ENCODE measurements around the gene PHF23. TPM values are rescaled to one million over a fixed set of nuclear protein-coding genes. Genes with fewer than 3 reads are reported as not detected.
A peak's percentile ranks its signal among the peaks of the same experiment; 100 is the strongest.

Gene PHF23
- total RNA-seq, 4 donors from 2014 or later, result 9.7 to 68.1 (median 29.7) TPM

DNA sequence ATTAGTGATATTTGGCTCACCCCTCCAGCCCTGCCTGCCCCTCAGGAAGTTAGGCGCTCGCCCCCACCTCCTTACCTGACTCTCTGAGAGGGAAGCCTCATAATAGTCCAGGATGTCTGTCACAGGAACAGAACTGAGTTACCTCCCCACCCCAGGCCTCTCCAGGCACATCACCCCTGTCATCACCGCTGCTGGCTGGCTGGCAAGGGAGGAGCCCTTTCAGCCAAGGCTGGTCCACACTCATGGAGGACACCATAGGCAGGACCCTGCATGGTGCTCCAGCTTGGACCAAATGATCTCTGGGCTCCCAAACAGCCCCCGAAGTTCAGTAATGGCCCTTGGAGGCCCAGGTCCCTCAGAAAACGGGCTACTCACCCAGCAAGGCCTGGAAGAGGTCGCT lies 21.1 kb downstream of the PHF23 start:
- Histone ChIP-seq H3K9me3 (no peaks in the 10 kb centered on the region), H3K4me3 (peak overlapping the region in 1 of 2 donors; percentile 59), H3K27me3 (no peaks in the 10 kb centered on the region), H3K4me1 (peaks cover 0 to 24% of the 10 kb centered on the region in 2 donors), H3K36me3 (no peaks in the 10 kb centered on the region), H3K27ac (peak overlapping the region; percentile 92 to 97)
- TF ChIP-seq, protein P1, sequence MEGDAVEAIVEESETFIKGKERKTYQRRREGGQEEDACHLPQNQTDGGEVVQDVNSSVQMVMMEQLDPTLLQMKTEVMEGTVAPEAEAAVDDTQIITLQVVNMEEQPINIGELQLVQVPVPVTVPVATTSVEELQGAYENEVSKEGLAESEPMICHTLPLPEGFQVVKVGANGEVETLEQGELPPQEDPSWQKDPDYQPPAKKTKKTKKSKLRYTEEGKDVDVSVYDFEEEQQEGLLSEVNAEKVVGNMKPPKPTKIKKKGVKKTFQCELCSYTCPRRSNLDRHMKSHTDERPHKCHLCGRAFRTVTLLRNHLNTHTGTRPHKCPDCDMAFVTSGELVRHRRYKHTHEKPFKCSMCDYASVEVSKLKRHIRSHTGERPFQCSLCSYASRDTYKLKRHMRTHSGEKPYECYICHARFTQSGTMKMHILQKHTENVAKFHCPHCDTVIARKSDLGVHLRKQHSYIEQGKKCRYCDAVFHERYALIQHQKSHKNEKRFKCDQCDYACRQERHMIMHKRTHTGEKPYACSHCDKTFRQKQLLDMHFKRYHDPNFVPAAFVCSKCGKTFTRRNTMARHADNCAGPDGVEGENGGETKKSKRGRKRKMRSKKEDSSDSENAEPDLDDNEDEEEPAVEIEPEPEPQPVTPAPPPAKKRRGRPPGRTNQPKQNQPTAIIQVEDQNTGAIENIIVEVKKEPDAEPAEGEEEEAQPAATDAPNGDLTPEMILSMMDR (IDR thresholded peaks at IDR 0.05), result no peak
- TF ChIP-seq POLR2A (IDR thresholded peaks at IDR 0.05), result no peak
- no peak for DNase-seq
- intact Hi-C loops (cut with DNase I; ENCODE audit: low total_unique reads), result no loop called here

DNA sequence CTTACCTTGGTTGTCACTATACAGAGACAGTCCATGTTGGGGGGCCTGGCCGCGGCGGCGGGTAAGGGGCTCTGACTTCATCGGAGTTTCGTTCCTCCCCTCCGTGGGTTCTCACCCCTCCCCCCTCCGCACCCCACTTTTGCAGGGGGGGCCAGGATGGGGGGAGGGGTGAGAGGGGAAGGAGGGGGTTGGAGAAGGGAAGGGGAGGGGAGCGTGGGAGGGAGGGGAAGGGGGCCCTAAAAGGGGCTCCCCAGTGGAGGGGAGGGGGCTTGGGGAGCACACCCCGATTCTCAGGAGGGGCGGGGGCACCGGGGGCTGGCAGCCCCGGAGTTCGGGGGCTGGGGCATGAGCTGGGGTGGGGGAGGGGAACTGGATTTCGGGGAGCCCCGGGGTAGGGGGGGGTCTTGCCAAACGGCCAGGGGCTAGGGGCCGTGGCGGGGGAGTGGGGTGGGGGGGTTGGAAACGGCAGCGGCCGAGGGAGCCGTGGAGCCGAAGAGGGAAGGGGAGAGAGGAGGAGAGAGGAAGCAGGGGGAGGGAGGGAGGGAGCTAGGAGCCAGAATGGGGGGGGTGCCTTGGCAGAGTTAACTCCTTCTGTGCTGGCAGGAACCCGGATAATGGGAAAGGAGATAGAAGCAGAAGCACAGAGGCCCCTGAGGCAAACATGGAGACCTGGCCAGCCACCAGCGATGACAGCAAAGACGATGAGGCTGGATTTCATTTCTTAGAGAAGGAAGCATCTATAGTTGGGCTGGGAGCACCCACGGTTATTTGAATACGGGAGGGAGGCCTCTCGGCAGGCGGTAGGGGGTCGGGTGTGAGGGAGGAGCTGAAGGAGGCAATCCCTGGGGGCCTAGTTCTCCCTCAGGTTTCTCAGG lies 21.9 kb downstream of the PHF23 start:
- Histone ChIP-seq H3K36me3 (no peaks in the 10 kb centered on the region), H3K4me3 (peak overlapping the region; percentile 47 to 59), H3K9me3 (no peaks in the 10 kb centered on the region), H3K4me1 (peaks cover 0 to 24% of the 10 kb centered on the region in 2 donors), H3K27ac (peak overlapping the region; percentile 92 to 97), H3K27me3 (no peaks in the 10 kb centered on the region)
- TF ChIP-seq, protein P1 (IDR thresholded peaks at IDR 0.05), result no peak
- TF ChIP-seq POLR2A (IDR thresholded peaks at IDR 0.05), result no peak
- intact Hi-C loops (cut with DNase I; ENCODE audit: low total_unique reads), result no loop called here
- DNase-seq, result peak; percentile 68 to 84

DNA sequence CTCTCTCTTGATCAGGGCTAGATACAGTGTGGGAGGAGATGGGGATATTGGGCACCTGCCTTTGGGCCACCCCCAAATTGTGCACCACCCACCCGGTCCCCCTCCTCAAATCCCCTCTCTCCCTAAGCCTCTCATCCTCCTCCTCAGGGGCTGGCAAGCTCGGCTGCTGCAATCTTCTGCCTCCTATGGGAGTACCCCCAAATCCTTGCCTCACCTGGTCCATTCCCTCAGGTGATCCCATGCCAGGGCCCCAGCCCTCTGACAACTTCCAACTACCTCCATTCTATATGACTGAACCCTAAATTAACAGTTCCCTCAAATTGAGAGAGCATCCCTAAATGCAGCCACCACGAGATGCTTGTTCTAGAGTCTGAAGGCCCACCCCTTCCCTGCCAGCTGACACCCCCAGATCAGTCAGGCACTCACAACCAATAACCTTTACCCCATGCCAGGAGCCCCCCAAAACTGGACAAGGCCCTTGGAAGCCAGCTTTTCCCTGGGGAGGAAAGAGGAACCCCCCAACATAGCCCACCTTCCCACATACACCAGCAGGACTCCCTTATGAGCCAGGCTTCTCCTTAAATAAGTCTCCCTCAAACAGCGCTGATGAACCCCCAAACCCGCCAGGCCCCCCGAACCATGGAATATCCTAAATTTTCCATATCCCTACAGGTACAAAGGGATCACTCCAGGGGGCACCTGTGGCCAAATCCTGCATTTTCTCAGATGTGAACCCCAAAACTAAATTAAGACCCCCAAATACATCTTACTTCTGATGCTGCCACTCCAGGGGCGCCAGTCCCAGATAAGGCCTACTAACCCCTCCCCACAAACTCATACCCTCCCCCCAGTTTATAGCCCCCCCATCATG lies 22.8 kb downstream of the PHF23 start:
- H3K27ac ChIP-seq, result peak overlapping the region; percentile 92 to 97
- peak overlapping the region; percentile 47 to 59 for H3K4me3 ChIP-seq
- intact Hi-C loops (cut with DNase I; ENCODE audit: low total_unique reads), result no loop called here
- H3K9me3 ChIP-seq, result no peaks in the 10 kb centered on the region
- TF ChIP-seq POLR2A (IDR thresholded peaks at IDR 0.05), result no peak
- TF ChIP-seq, protein P1 (IDR thresholded peaks at IDR 0.05), result no peak
- no peak for DNase-seq
- H3K36me3 ChIP-seq, result no peaks in the 10 kb centered on the region
- H3K4me1 ChIP-seq, result peaks cover 0 to 24% of the 10 kb centered on the region in 2 donors
- no peaks in the 10 kb centered on the region for H3K27me3 ChIP-seq

DNA sequence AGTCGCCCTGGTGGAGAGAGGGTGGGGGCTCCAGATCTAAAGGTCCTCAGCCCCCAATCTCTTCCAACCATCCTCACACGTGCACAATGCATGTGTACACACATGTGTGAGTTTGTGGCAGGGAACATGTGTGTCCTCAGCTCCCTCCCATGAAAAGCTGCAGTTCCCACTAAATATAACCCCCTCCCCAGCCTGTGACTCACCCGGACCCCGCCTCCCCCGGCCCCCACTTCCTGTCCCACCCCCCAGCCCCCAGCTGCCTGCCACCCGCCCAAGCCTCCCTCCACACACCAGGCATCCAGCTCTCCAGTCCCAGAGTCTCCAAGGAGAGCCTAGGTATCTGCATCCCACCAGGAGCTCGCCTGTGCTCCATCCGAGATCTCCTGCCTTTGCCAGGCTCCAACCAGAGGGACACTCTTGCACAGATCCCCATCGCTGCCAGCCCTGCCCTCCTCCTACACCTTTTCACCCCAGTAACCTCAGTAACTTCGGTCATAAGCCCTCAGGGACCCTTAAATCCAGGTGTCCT lies 23.5 kb downstream of the PHF23 start:
- Histone ChIP-seq H3K4me1 (peaks cover 0 to 24% of the 10 kb centered on the region in 2 donors), H3K36me3 (no peaks in the 10 kb centered on the region), H3K27ac (peak overlapping the region; percentile 92 to 97), H3K9me3 (no peaks in the 10 kb centered on the region), H3K4me3 (peak overlapping the region in 1 of 2 donors; percentile 12), H3K27me3 (no peaks in the 10 kb centered on the region)
- no peak for TF ChIP-seq POLR2A (IDR thresholded peaks at IDR 0.05)
- TF ChIP-seq, protein P1 (IDR thresholded peaks at IDR 0.05), result no peak
- intact Hi-C loops (cut with DNase I; ENCODE audit: low total_unique reads), result no loop called here
- no peak for DNase-seq
